Parathyroid adenoma (tissue), 2 donors: ENCODE measurements around the gene IRAG1.
A peak's percentile ranks its signal among the peaks of the same experiment; 100 is the strongest.

Experiments
- H2AFZ ChIP-seq: fragments of 300-600 bp; sonication (generic); one replicate; pipeline ENCODE4 v1.7.0; 2017; ENCODE audit warnings: antibody characterized with exemption, mild to moderate bottlenecking
- H3K27ac ChIP-seq: fragments of 300-600 bp; sonication (generic); one replicate; pipeline ENCODE4 v1.7.0; 2017
- H3K27me3 ChIP-seq: fragments of 300-600 bp; sonication (generic); one replicate; pipeline ENCODE4 v1.7.0; 2017; ENCODE audit warnings: low read length; ENCODE audit not compliant: control insufficient read depth, insufficient read depth
- H3K36me3 ChIP-seq: fragments of 300-600 bp; sonication (generic); one replicate; pipeline ENCODE4 v1.7.0; 2017; ENCODE audit warnings: low read length; ENCODE audit not compliant: control insufficient read depth, insufficient read depth
- H3K4me1 ChIP-seq: fragments of 300-600 bp; sonication (generic); one replicate; pipeline ENCODE4 v1.7.0; 2017; ENCODE audit warnings: control low read depth
- H3K4me2 ChIP-seq: fragments of 300-600 bp; sonication (generic); one replicate; pipeline ENCODE4 v1.7.0; 2017; ENCODE audit warnings: low read length
- H3K4me3 ChIP-seq: fragments of 300-600 bp; sonication (generic); one replicate; pipeline ENCODE4 v1.7.0; 2017; ENCODE audit warnings: low read depth, low read length
- H3K79me2 ChIP-seq: fragments of 300-600 bp; sonication (generic); one replicate; pipeline ENCODE4 v1.7.0; 2017; ENCODE audit warnings: control low read depth
- H3K9ac ChIP-seq: fragments of 300-600 bp; sonication (generic); one replicate; pipeline ENCODE4 v1.7.0; 2017; ENCODE audit warnings: mild to moderate bottlenecking
- H3K9me3 ChIP-seq: fragments of 300-600 bp; sonication (generic); one replicate; pipeline ENCODE4 v1.7.0; 2017; ENCODE audit warnings: low read length; ENCODE audit not compliant: control insufficient read depth
- CTCF ChIP-seq: fragments of 300-600 bp; sonication (generic); IDR thresholded peaks from one replicate; pipeline ENCODE4 v1.7.0; 2017; ENCODE audit warnings: antibody characterized with exemption, mild to moderate bottlenecking
- donor health status: primary hyperparathyroidism.

Gene IRAG1

GRCh38 chr11:10716543-10717259 lies 23.1 kb upstream of the IRAG1 start:
- Histone ChIP-seq H3K36me3 (no peaks in the 10 kb centered on the region), H3K27ac (no peak overlapping the region), H3K4me3 (no peak overlapping the region), H3K9ac (no peak overlapping the region), H2AFZ (no peak overlapping the region), H3K9me3 (no peaks in the 10 kb centered on the region), H3K4me2 (no peak overlapping the region), H3K27me3 (no peaks in the 10 kb centered on the region), H3K79me2 (no peaks in the 10 kb centered on the region), H3K4me1 (no peaks in the 10 kb centered on the region)
- TF ChIP-seq CTCF, result no peak

- Histone ChIP-seq H3K4me2 (no peak overlapping the region), H3K4me3 (no peak overlapping the region), H3K4me1 (no peaks in the 10 kb centered on the region), H2AFZ (no peak overlapping the region), H3K27me3 (no peaks in the 10 kb centered on the region), H3K79me2 (no peaks in the 10 kb centered on the region), H3K9ac (no peak overlapping the region), H3K27ac (no peak overlapping the region), H3K36me3 (no peaks in the 10 kb centered on the region), H3K9me3 (no peaks in the 10 kb centered on the region)
- no peak for TF ChIP-seq CTCF
Observed at GRCh38 chr11:10716122-10716521, 22.6 kb upstream of the IRAG1 start.

- Histone ChIP-seq H3K9me3 (no peaks in the 10 kb centered on the region), H3K9ac (no peak overlapping the region), H3K79me2 (no peaks in the 10 kb centered on the region), H3K36me3 (no peaks in the 10 kb centered on the region), H3K4me1 (no peaks in the 10 kb centered on the region), H3K4me3 (no peak overlapping the region), H3K27ac (no peak overlapping the region), H3K27me3 (no peaks in the 10 kb centered on the region), H2AFZ (no peak overlapping the region), H3K4me2 (no peak overlapping the region)
- no peak for TF ChIP-seq CTCF
Observed at GRCh38 chr11:10715571-10715970, 22.0 kb upstream of the IRAG1 start.

- Histone ChIP-seq H3K79me2 (no peaks in the 10 kb centered on the region), H3K27ac (peak overlapping the region; percentile 40), H3K4me1 (peaks cover 11% of the 10 kb centered on the region), H3K9ac (no peak overlapping the region), H3K36me3 (no peaks in the 10 kb centered on the region), H3K27me3 (no peaks in the 10 kb centered on the region), H3K4me3 (no peak overlapping the region), H3K4me2 (no peak overlapping the region), H2AFZ (peak overlapping the region; percentile 34), H3K9me3 (no peaks in the 10 kb centered on the region)
- TF ChIP-seq CTCF, result no peak
Observed at GRCh38 chr11:10709299-10710086, 15.9 kb upstream of the IRAG1 start.
